Vagina (tissue), 2 donors: ENCODE data around the gene ZNF718.

ENCODE experiments used
- CTCF ChIP-seq, 3 experiments: fragments of 450-650 bp in 2 of 3; fragments of 200-600 bp in 1 of 3; sonication (generic) in 1 of 3; IDR thresholded peaks; one replicate each; pipeline ENCODE4 v1.5.1; 2017 to 2019; ENCODE audit warnings: antibody characterized with exemption in 3 of 3, mild to moderate bottlenecking in 2 of 3, moderate library complexity in 2 of 3
- POLR2A ChIP-seq, 2 donors: fragments of 450-650 bp; IDR thresholded peaks; one replicate each; pipeline ENCODE4 v1.6.1; 2017; ENCODE audit warnings: antibody characterized with exemption in 2 of 2, mild to moderate bottlenecking in 2 of 2, moderate library complexity in 2 of 2

- TF ChIP-seq CTCF (IDR thresholded peaks at IDR 0.05), result no peak
- no peak for TF ChIP-seq POLR2A (IDR thresholded peaks at IDR 0.05)
Measured at GRCh38 chr4:176995-177394, 52.7 kb downstream of the ZNF718 start.
